ENCODE results near the gene CORO2B. TPM values are rescaled to one million over a fixed set of nuclear protein-coding genes. Genes with fewer than 3 reads are reported as not detected.

Gene CORO2B
- total and polyA plus RNA-seq, 2 of the 13 experiments (the other 11 are each of a cell fraction or from before 2014, with no cell fraction given), result 0.35 to 0.63 TPM

GRCh38 chr15:68571582-68571981 lies 7.2 kb upstream of the CORO2B start:
- no peak for TF ChIP-seq FOXK2 (IDR thresholded peaks at IDR 0.05)
- no peak for TF ChIP-seq SNAI1 (CRISPR knock-in tag; IDR thresholded peaks at IDR 0.05; ENCODE audit: borderline replicate concordance)
- TF ChIP-seq PHF5A (CRISPR knock-in tag; IDR thresholded peaks at IDR 0.05; ENCODE audit: low read depth, unreplicated experiment), result no peak
- no peak for TF ChIP-seq MXD3 (CRISPR knock-in tag; IDR thresholded peaks at IDR 0.05)
- TF ChIP-seq NR2F1 (CRISPR knock-in tag; IDR thresholded peaks at IDR 0.05), result no peak
- no peak for TF ChIP-seq CCAR2 (optimal IDR thresholded peaks at IDR 0.05; ENCODE audit: low read depth, low read length)
- TF ChIP-seq, protein P1, sequence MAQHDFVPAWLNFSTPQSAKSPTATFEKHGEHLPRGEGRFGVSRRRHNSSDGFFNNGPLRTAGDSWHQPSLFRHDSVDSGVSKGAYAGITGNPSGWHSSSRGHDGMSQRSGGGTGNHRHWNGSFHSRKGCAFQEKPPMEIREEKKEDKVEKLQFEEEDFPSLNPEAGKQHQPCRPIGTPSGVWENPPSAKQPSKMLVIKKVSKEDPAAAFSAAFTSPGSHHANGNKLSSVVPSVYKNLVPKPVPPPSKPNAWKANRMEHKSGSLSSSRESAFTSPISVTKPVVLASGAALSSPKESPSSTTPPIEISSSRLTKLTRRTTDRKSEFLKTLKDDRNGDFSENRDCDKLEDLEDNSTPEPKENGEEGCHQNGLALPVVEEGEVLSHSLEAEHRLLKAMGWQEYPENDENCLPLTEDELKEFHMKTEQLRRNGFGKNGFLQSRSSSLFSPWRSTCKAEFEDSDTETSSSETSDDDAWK (CRISPR knock-in tag; IDR thresholded peaks at IDR 0.05), result no peak
- no peak for TF ChIP-seq ZNF326 (CRISPR knock-in tag; IDR thresholded peaks at IDR 0.05; ENCODE audit: borderline replicate concordance)
- TF ChIP-seq, protein P2, sequence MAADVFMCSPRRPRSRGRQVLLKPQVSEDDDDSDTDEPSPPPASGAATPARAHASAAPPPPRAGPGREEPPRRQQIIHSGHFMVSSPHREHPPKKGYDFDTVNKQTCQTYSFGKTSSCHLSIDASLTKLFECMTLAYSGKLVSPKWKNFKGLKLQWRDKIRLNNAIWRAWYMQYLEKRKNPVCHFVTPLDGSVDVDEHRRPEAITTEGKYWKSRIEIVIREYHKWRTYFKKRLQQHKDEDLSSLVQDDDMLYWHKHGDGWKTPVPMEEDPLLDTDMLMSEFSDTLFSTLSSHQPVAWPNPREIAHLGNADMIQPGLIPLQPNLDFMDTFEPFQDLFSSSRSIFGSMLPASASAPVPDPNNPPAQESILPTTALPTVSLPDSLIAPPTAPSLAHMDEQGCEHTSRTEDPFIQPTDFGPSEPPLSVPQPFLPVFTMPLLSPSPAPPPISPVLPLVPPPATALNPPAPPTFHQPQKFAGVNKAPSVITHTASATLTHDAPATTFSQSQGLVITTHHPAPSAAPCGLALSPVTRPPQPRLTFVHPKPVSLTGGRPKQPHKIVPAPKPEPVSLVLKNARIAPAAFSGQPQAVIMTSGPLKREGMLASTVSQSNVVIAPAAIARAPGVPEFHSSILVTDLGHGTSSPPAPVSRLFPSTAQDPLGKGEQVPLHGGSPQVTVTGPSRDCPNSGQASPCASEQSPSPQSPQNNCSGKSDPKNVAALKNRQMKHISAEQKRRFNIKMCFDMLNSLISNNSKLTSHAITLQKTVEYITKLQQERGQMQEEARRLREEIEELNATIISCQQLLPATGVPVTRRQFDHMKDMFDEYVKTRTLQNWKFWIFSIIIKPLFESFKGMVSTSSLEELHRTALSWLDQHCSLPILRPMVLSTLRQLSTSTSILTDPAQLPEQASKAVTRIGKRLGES (CRISPR knock-in tag; IDR thresholded peaks at IDR 0.05; ENCODE audit: borderline replicate concordance), result no peak
- no peak for TF ChIP-seq ZMYM2 (CRISPR knock-in tag; IDR thresholded peaks at IDR 0.05)
- no peak for TF ChIP-seq ZNF468 (CRISPR knock-in tag; IDR thresholded peaks at IDR 0.05)
- no TSS peak for BruUV-seq (replicated peaks)
- H3K4me1 ChIP-seq (ENCODE audit: insufficient read depth, low read length), result no peaks in the 10 kb centered on the region
- in situ Hi-C loops (cut with HindIII; ENCODE audit: extremely low pct_ligation_motif_present, low pct_unique_long_range_greater_than_20kb) (no loop called here), intact Hi-C loops (cut with micrococcal nuclease; ENCODE audit: unreplicated experiment) (no loop called here)
- FAIRE-seq (no peak), ATAC-seq (no peak), DNase-seq (ENCODE audit: low spot score) (no peak)
- no peak overlapping the region for H3K9ac ChIP-seq (ENCODE audit: insufficient read depth, low read depth, low read length)
- no peaks in the 10 kb centered on the region for H3K9me3 ChIP-seq (ENCODE audit: low read length)
- H3K4me2 ChIP-seq (ENCODE audit: low read depth, low read length), result no peak overlapping the region
- H2AFZ ChIP-seq (ENCODE audit: low read length), result no peak overlapping the region
- no peak overlapping the region for H3K27ac ChIP-seq (ENCODE audit: extremely low read length, insufficient read depth, low read length)
- H3K79me2 ChIP-seq (ENCODE audit: insufficient read depth, low read length), result no peaks in the 10 kb centered on the region
- 14% methylated on average over 4 of the region's 4 CpGs for WGBS (ENCODE audit: low lambda C conversion rate)
- H3K4me3 ChIP-seq (replicated peaks in 1 of 3; ENCODE audit: insufficient read depth in 1 of 3, low read depth in 2 of 3, low read length in 3 of 3), result no peak overlapping the region
- H4K20me1 ChIP-seq (ENCODE audit: insufficient read depth, low read length), result no peaks in the 10 kb centered on the region
- peaks cover 4 to 43% of the 10 kb centered on the region in 2 experiments; a peak in 4 of 5 replicates for H3K27me3 ChIP-seq (ENCODE audit: control insufficient read depth in 1 of 2, insufficient read depth in 2 of 2, low read length in 2 of 2)
- POLR2A ChIA-PET, result no interaction called here
- CTCF ChIA-PET (ENCODE audit: low intra/inter-chr PET ratio, low total read pairs), result no interaction called here
- no peaks in the 10 kb centered on the region for H3K36me3 ChIP-seq (replicated peaks in 1 of 2; ENCODE audit: control insufficient read depth in 1 of 2, insufficient read depth in 2 of 2, low read length in 2 of 2)

Data from HepG2 (cell line).